Neural progenitor cell (in vitro differentiated cells): ENCODE data around the gene ARMC9. TPM values are rescaled to one million over a fixed set of nuclear protein-coding genes. Genes with fewer than 3 reads are reported as not detected.
A peak's percentile ranks its signal among the peaks of the same experiment; 100 is the strongest.

Experiments
- DNase-seq: peaks from one replicate; pipeline ENCODE4 v3.0.0-alpha.2; 2016; ENCODE audit warnings: low spot score
- H2AFZ ChIP-seq: fragments of 200-600 bp; sonication (generic); replicated peaks from 2 replicates; pipeline ENCODE4 v1.6.1; 2016; ENCODE audit warnings: antibody characterized with exemption
- H3F3A ChIP-seq: fragments of 200-600 bp; sonication (generic); 2 replicates; pipeline ENCODE4 v1.6.1; 2016; ENCODE audit warnings: antibody characterized with exemption, low read depth
- H3K27ac ChIP-seq: fragments of 200-600 bp; sonication (generic); 2 replicates; pipeline ENCODE4 v1.5.1; 2016; ENCODE audit warnings: mild to moderate bottlenecking
- H3K27me3 ChIP-seq: fragments of 200-600 bp; sonication (generic); 2 replicates; pipeline ENCODE4 v1.6.1; 2016; ENCODE audit warnings: mild to moderate bottlenecking, moderate library complexity
- H3K36me3 ChIP-seq: fragments of 200-600 bp; sonication (generic); 2 replicates; pipeline ENCODE4 v1.5.1; 2016
- H3K4me1 ChIP-seq: fragments of 200-600 bp; sonication (generic); 2 replicates; pipeline ENCODE4 v1.6.1; 2016; ENCODE audit warnings: mixed run types
- H3K4me2 ChIP-seq: fragments of 200-600 bp; sonication (generic); 2 replicates; pipeline ENCODE4 v1.6.1; 2016
- H3K4me3 ChIP-seq: fragments of 200-600 bp; sonication (generic); 2 replicates; pipeline ENCODE4 v1.5.1; 2016
- H3K79me2 ChIP-seq: fragments of 200-600 bp; sonication (generic); 2 replicates; pipeline ENCODE4 v1.6.1; 2016; ENCODE audit warnings: low read depth
- H3K9ac ChIP-seq: fragments of 200-600 bp; sonication (generic); 2 replicates; pipeline ENCODE4 v1.6.1; 2016
- H3K9me3 ChIP-seq: fragments of 200-600 bp; sonication (generic); 2 replicates; pipeline ENCODE4 v1.5.1; 2016; ENCODE audit warnings: low read depth
- H4K20me1 ChIP-seq: fragments of 200-600 bp; sonication (generic); 2 replicates; pipeline ENCODE4 v1.6.1; 2016; ENCODE audit warnings: low read depth
- H3K27ac Mint-ChIP-seq: 3 replicates; pipeline ENCODE4 v1.8.0; 2021; ENCODE audit warnings: mixed read lengths
- H3K27me3 Mint-ChIP-seq: 2 replicates; pipeline ENCODE4 v1.8.0; 2022; ENCODE audit warnings: low read depth, mild to moderate bottlenecking, inconsistent platforms, moderate library complexity, mixed read lengths; ENCODE audit not compliant: insufficient read depth
- H3K36me3 Mint-ChIP-seq: 3 replicates; pipeline ENCODE4 v1.8.0; 2021; ENCODE audit warnings: mixed read lengths
- H3K4me1 Mint-ChIP-seq: 3 replicates; pipeline ENCODE4 v1.8.0; 2021; ENCODE audit warnings: mixed read lengths
- H3K4me3 Mint-ChIP-seq: 3 replicates; pipeline ENCODE4 v1.8.0; 2021; ENCODE audit warnings: mild to moderate bottlenecking, moderate library complexity, mixed read lengths
- H3K9me3 Mint-ChIP-seq: 3 replicates; pipeline ENCODE4 v1.8.0; 2020; ENCODE audit warnings: mixed read lengths
- CTCF ChIP-seq: fragments of 200-600 bp; sonication (generic); IDR thresholded peaks from 2 replicates; pipeline ENCODE4 v1.5.1; 2017; ENCODE audit warnings: antibody characterized with exemption, mild to moderate bottlenecking
- EZH2 ChIP-seq: fragments of 200-600 bp; sonication (generic); IDR thresholded peaks from 2 replicates; pipeline ENCODE4 v1.6.1; 2017; ENCODE audit warnings: antibody characterized with exemption, mild to moderate bottlenecking, moderate library complexity
- EZH2phosphoT487 ChIP-seq: fragments of 200-600 bp; sonication (generic); IDR thresholded peaks from 2 replicates; pipeline ENCODE4 v1.6.1; 2017; ENCODE audit warnings: antibody characterized with exemption
- total RNA-seq: library from RNA; depleted of rRNA; stranded (reverse); fragments of >200 nt; gene quantifications from 2 replicates; pipeline ENCODE4 v1.2.3, GENCODE V29; 2015; ENCODE audit warnings: low replicate concordance

ARMC9 gene
- total RNA-seq, 1 donor from 2014 or later, result 45.8 TPM

- Mint-ChIP-seq H3K4me3 (peak overlapping the region; percentile 38), H3K9me3 (peaks cover 2% of the 10 kb centered on the region), H3K4me1 (peaks cover 23% of the 10 kb centered on the region), H3K27me3 (peaks cover 3% of the 10 kb centered on the region), H3K27ac (peak overlapping the region; percentile 93), H3K36me3 (peaks cover 8% of the 10 kb centered on the region)
- no peak for DNase-seq
- H3K27me3 ChIP-seq, result peaks cover 6% of the 10 kb centered on the region
- H3K9ac ChIP-seq, result no peak overlapping the region
- H3K36me3 ChIP-seq, result no peaks in the 10 kb centered on the region
- no peak overlapping the region for H3K27ac ChIP-seq
- H3K4me1 ChIP-seq, result peaks cover 7% of the 10 kb centered on the region
- H3K9me3 ChIP-seq, result no peaks in the 10 kb centered on the region
- H2AFZ ChIP-seq, result no peak overlapping the region
- H3K4me2 ChIP-seq, result no peak overlapping the region
- H4K20me1 ChIP-seq, result no peaks in the 10 kb centered on the region
- no peak overlapping the region for H3K4me3 ChIP-seq
- H3K79me2 ChIP-seq, result no peaks in the 10 kb centered on the region
- TF ChIP-seq EZH2phosphoT487 (no peak), CTCF (no peak), EZH2 (no peak)
- H3F3A ChIP-seq, result peaks cover under 1% of the 10 kb centered on the region
Measured at GRCh38 chr2:231376857-231377256, 178.4 kb downstream of the ARMC9 start.

GRCh38 chr2:231378026-231378722 lies 179.7 kb downstream of the ARMC9 start:
- Histone ChIP-seq H3K36me3 (no peaks in the 10 kb centered on the region), H3K79me2 (no peaks in the 10 kb centered on the region), H3K27ac (no peak overlapping the region), H3K4me1 (peaks cover 7% of the 10 kb centered on the region), H2AFZ (no peak overlapping the region), H3K27me3 (peaks cover 6% of the 10 kb centered on the region), H3K4me3 (no peak overlapping the region), H3K9ac (no peak overlapping the region), H3K9me3 (no peaks in the 10 kb centered on the region), H3F3A (no peaks in the 10 kb centered on the region), H4K20me1 (no peaks in the 10 kb centered on the region), H3K4me2 (no peak overlapping the region)
- DNase-seq, result no peak
- peaks cover 23% of the 10 kb centered on the region for H3K4me1 Mint-ChIP-seq
- TF ChIP-seq EZH2, result no peak
- no peak for TF ChIP-seq EZH2phosphoT487
- H3K36me3 Mint-ChIP-seq, result peaks cover 3% of the 10 kb centered on the region
- H3K9me3 Mint-ChIP-seq, result peaks cover 2% of the 10 kb centered on the region
- peaks cover 11% of the 10 kb centered on the region for H3K27me3 Mint-ChIP-seq
- peak overlapping the region; percentile 69 for H3K27ac Mint-ChIP-seq
- H3K4me3 Mint-ChIP-seq, result no peak overlapping the region

- Histone ChIP-seq H3K4me1 (peaks cover 7% of the 10 kb centered on the region), H3K4me2 (no peak overlapping the region), H3K9ac (no peak overlapping the region), H2AFZ (no peak overlapping the region), H3K27me3 (peaks cover 6% of the 10 kb centered on the region), H3F3A (no peaks in the 10 kb centered on the region), H4K20me1 (no peaks in the 10 kb centered on the region), H3K79me2 (no peaks in the 10 kb centered on the region), H3K4me3 (no peak overlapping the region), H3K9me3 (no peaks in the 10 kb centered on the region), H3K36me3 (no peaks in the 10 kb centered on the region), H3K27ac (no peak overlapping the region)
- peaks cover 11% of the 10 kb centered on the region for H3K27me3 Mint-ChIP-seq
- H3K9me3 Mint-ChIP-seq, result peaks cover 2% of the 10 kb centered on the region
- H3K36me3 Mint-ChIP-seq, result peaks cover 6% of the 10 kb centered on the region
- no peak overlapping the region for H3K4me3 Mint-ChIP-seq
- DNase-seq, result no peak
- H3K4me1 Mint-ChIP-seq, result peaks cover 26% of the 10 kb centered on the region
- H3K27ac Mint-ChIP-seq, result no peak overlapping the region
- TF ChIP-seq EZH2, result no peak
- TF ChIP-seq EZH2phosphoT487, result no peak
- TF ChIP-seq CTCF, result no peak
Measured at GRCh38 chr2:231379266-231380215, 181.1 kb downstream of the ARMC9 start.
